Endodermal cell (in vitro differentiated cells): Measurements from ENCODE around the gene ADORA2A. TPM values are rescaled to one million over a fixed set of nuclear protein-coding genes. Genes with fewer than 3 reads are reported as not detected.
A peak's percentile ranks its signal among the peaks of the same experiment; 100 is the strongest.

ENCODE experiments used
- DNase-seq: peaks from one replicate; pipeline ENCODE4 v3.0.0-alpha.2; 2017
- H3K27ac ChIP-seq: 2 replicates; pipeline ENCODE4 v1.5.1; 2013; ENCODE audit warnings: mild to moderate bottlenecking, low read depth, low read length, moderate library complexity
- H3K27me3 ChIP-seq: 2 replicates; pipeline ENCODE4 v1.6.1; 2013; ENCODE audit warnings: mild to moderate bottlenecking, low read length, moderate library complexity; ENCODE audit not compliant: insufficient read depth, control insufficient read depth, poor library complexity, severe bottlenecking
- H3K36me3 ChIP-seq: 2 replicates; pipeline ENCODE4 v1.7.0; 2013; ENCODE audit warnings: mild to moderate bottlenecking, low read length, moderate library complexity; ENCODE audit not compliant: control insufficient read depth, insufficient read depth
- H3K4me1 ChIP-seq: one replicate; pipeline ENCODE4 v1.7.0; 2013; ENCODE audit warnings: low read length; ENCODE audit not compliant: control insufficient read depth, insufficient read depth
- H3K4me3 ChIP-seq: 2 replicates; pipeline ENCODE4 v1.5.1; 2013; ENCODE audit warnings: mild to moderate bottlenecking, low read length, moderate library complexity
- H3K9ac ChIP-seq: 2 replicates; pipeline ENCODE4 v1.6.1; 2013; ENCODE audit warnings: mild to moderate bottlenecking, low read length, moderate library complexity; ENCODE audit not compliant: poor library complexity, severe bottlenecking; ENCODE audit errors: extremely low read depth
- H3K9me3 ChIP-seq: 2 replicates; pipeline ENCODE4 v1.6.1; 2013; ENCODE audit warnings: mild to moderate bottlenecking, low read length, moderate library complexity; ENCODE audit not compliant: control insufficient read depth
- H3K27ac Mint-ChIP-seq: 2 replicates; pipeline ENCODE4 v1.8.0; 2020; ENCODE audit warnings: mixed read lengths
- H3K27me3 Mint-ChIP-seq: 2 replicates; pipeline ENCODE4 v1.8.0; 2021; ENCODE audit warnings: mild to moderate bottlenecking, mixed read lengths; ENCODE audit not compliant: insufficient read depth
- H3K36me3 Mint-ChIP-seq: 2 replicates; pipeline ENCODE4 v1.8.0; 2020; ENCODE audit warnings: low read depth, mixed read lengths
- H3K4me1 Mint-ChIP-seq: 2 replicates; pipeline ENCODE4 v1.8.0; 2020; ENCODE audit warnings: mixed read lengths
- H3K4me3 Mint-ChIP-seq: 2 replicates; pipeline ENCODE4 v1.8.0; 2020; ENCODE audit warnings: mild to moderate bottlenecking, moderate library complexity, mixed read lengths
- H3K9me3 Mint-ChIP-seq: 2 replicates; pipeline ENCODE4 v1.8.0; 2020; ENCODE audit warnings: mild to moderate bottlenecking, mixed read lengths
- WGBS, 2 experiments: methylation state at CpG; one replicate each; pipeline versions ENCODE4 v1.1.5 to v1.1.7; 2013; ENCODE audit warnings: missing lambda C conversion rate in 2 of 2, mixed read lengths in 1 of 2; ENCODE audit not compliant: insufficient coverage in 1 of 2, insufficient read length in 1 of 2; 5-methylcytosine and 5-hydroxymethylcytosine counted together
- total RNA-seq, 2 donors: library from RNA; stranded (reverse); fragmentation: NEBNext Ultra II Directional in 1 of 2; extraction: Animal tissue kit (Norgen Biotek cat#: 25700) in 1 of 2; gene quantifications; 2 replicates in 1 of 2; 3 replicates in 1 of 2; pipeline ENCODE4 v1.2.1, GENCODE V29; 2021
- TF ChIP-seq, protein P1 (sequence below): fragments of 200-600 bp; sonication (generic); conservative IDR thresholded peaks from 2 replicates; pipeline ENCODE4 v1.5.0; 2021; ENCODE audit warnings: antibody characterized with exemption, mild to moderate bottlenecking

The ADORA2A gene
- total RNA-seq, 2 donors from 2014 or later: 4.1 to 4.7 TPM

DNA sequence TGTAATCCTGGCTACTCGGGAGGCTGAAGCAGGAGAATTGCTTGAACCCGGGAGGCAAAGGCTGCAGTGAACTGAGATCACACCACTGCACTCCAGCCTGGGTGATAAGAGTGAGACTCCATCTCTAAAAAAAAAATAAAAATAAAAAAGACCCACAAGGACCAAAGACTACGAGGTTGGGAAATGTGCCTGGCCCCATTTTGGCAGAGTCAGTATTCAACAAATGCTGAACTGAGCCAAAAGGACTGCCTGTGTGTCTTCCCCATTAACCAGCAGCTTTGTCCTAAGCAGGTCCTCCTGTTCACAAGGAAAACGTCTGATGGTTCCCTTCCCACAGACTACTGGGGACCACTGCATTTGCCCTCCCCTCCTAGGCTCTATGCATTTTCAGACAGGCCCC lies 27.6 kb downstream of the ADORA2A start:
- Histone ChIP-seq H3K27me3 (no peaks in the 10 kb centered on the region), H3K4me3 (no peak overlapping the region), H3K9ac (no peak overlapping the region), H3K27ac (no peak overlapping the region), H3K36me3 (no peaks in the 10 kb centered on the region), H3K4me1 (peaks cover 5% of the 10 kb centered on the region), H3K9me3 (peaks cover 10% of the 10 kb centered on the region)
- Mint-ChIP-seq H3K27me3 (peaks cover 5% of the 10 kb centered on the region), H3K4me3 (no peak overlapping the region), H3K27ac (no peak overlapping the region), H3K9me3 (peaks cover 1% of the 10 kb centered on the region), H3K4me1 (peaks cover 20% of the 10 kb centered on the region), H3K36me3 (no peaks in the 10 kb centered on the region)
- TF ChIP-seq, protein P1, sequence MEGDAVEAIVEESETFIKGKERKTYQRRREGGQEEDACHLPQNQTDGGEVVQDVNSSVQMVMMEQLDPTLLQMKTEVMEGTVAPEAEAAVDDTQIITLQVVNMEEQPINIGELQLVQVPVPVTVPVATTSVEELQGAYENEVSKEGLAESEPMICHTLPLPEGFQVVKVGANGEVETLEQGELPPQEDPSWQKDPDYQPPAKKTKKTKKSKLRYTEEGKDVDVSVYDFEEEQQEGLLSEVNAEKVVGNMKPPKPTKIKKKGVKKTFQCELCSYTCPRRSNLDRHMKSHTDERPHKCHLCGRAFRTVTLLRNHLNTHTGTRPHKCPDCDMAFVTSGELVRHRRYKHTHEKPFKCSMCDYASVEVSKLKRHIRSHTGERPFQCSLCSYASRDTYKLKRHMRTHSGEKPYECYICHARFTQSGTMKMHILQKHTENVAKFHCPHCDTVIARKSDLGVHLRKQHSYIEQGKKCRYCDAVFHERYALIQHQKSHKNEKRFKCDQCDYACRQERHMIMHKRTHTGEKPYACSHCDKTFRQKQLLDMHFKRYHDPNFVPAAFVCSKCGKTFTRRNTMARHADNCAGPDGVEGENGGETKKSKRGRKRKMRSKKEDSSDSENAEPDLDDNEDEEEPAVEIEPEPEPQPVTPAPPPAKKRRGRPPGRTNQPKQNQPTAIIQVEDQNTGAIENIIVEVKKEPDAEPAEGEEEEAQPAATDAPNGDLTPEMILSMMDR: no peak
- DNase-seq: no peak
- WGBS, 2 experiments: 87 to 96% methylated on average over 3 to 4 of the region's 4 CpGs

DNA sequence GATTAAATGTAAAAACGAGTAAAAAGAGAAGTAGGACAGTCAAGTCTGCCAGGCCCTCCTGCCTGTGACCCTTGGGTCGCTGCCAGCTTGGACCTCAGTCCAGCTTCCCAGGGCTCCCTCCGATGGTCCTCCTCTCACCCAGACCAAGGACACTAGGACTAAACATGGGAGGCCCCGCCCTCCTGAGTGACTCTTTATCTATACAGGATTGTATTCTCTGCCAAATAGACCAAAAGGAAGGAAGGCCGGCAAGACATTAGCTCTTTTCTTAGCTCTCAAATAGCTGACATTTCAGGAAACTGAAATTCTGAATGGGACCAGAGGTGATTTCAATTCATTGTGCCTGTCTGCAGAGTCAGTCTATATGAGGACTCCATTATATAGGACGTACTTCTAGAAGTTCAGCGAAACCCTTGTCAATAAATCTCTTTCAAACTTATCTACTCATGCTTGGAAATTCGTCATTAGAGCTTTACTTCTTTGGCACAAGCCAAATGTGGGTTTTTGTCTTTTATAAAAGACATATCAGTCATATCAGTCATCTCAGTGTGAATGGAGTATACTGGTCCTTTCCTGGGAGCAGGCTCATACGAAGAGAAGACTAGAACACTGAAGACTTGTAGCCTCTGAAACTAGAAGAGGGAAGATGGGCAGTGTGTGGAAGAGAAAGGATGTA lies 28.5 kb downstream of the ADORA2A start:
- Mint-ChIP-seq H3K4me1 (peaks cover 19% of the 10 kb centered on the region), H3K4me3 (no peak overlapping the region), H3K36me3 (no peaks in the 10 kb centered on the region), H3K27me3 (peaks cover 5% of the 10 kb centered on the region), H3K27ac (no peak overlapping the region), H3K9me3 (no peaks in the 10 kb centered on the region)
- H3K9me3 ChIP-seq: peaks cover 10% of the 10 kb centered on the region
- H3K9ac ChIP-seq: no peak overlapping the region
- H3K36me3 ChIP-seq: no peaks in the 10 kb centered on the region
- H3K27ac ChIP-seq: no peak overlapping the region
- H3K27me3 ChIP-seq: no peaks in the 10 kb centered on the region
- H3K4me3 ChIP-seq: no peak overlapping the region
- peaks cover 6% of the 10 kb centered on the region for H3K4me1 ChIP-seq
- DNase-seq: peak; percentile 31
- 92 to 95% methylated on average over 7 to 9 of the region's 9 CpGs for WGBS, 2 experiments
- TF ChIP-seq, protein P1: no peak

DNA sequence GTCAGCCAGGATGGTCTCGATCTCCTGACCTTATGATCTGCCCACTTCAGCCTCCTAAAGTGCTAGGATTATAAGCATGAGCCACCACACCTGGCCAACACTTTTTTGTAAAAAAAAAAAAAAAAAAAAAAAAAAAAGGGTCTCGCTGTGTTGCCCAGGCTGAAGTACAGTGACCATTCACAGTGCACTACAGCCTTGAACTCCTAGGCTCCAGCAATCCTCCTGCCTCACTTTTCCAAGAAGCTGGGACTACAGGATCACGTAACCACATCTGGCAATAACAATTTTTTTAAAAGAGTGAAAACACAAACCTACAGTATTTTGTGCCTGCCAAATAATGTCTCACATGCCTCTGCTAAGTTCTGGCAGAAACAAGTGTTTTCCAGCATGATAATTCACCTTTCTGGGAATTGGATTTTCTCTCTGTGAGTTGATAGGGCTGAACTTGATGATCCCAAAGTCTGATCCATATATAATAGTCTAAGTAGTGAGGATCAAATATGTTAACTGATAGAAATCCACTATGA lies 30.6 kb downstream of the ADORA2A start:
- H3K27ac ChIP-seq: no peak overlapping the region
- Mint-ChIP-seq H3K4me1 (peaks cover 19% of the 10 kb centered on the region), H3K36me3 (no peaks in the 10 kb centered on the region), H3K4me3 (no peak overlapping the region), H3K27me3 (peaks cover 5% of the 10 kb centered on the region), H3K9me3 (no peaks in the 10 kb centered on the region), H3K27ac (no peak overlapping the region)
- 100% methylated on average over 3 of the region's 3 CpGs; no CpG with 5 or more reads in 1 of the 2 experiments for WGBS, 2 experiments
- H3K4me1 ChIP-seq: peaks cover 8% of the 10 kb centered on the region
- no peaks in the 10 kb centered on the region for H3K9me3 ChIP-seq
- H3K9ac ChIP-seq: no peak overlapping the region
- TF ChIP-seq, protein P1: no peak
- no peak overlapping the region for H3K4me3 ChIP-seq
- H3K36me3 ChIP-seq: no peaks in the 10 kb centered on the region
- DNase-seq: no peak
- no peaks in the 10 kb centered on the region for H3K27me3 ChIP-seq
